K562 (cell line): ENCODE data around the gene RHD. TPM values are rescaled to one million over a fixed set of nuclear protein-coding genes. Genes with fewer than 3 reads are reported as not detected.
A peak's percentile ranks its signal among the peaks of the same experiment; 100 is the strongest.

Experiments
- CEBPG ChIP-seq, 3 experiments: fragments of 200-800 bp in 1 of 3; sonication (Bioruptor generic) in 1 of 3; sonication (generic) in 1 of 3; formaldehyde crosslinking in 1 of 3; IDR thresholded peaks in 2 of 3; conservative IDR thresholded peaks in 1 of 3; 2 replicates each; pipeline versions ENCODE4 v1.6.1 to v1.8.0; 2016 to 2022; ENCODE audit warnings: missing compliant biosample characterization in 2 of 3, missing genetic modification characterization in 2 of 3, mild to moderate bottlenecking in 1 of 3, missing genetic modification reagents in 1 of 3
- CXXC5 ChIP-seq: fragments of 250-450 bp; sonication (Bioruptor Pico); IDR thresholded peaks from 2 replicates; pipeline ENCODE4 v1.8.0; 2022; ENCODE audit warnings: inconsistent platforms, mild to moderate bottlenecking, moderate library complexity
- E2F3 ChIP-seq: fragments of 250-450 bp; sonication (Bioruptor Pico); IDR thresholded peaks from 2 replicates; pipeline ENCODE4 v1.4.0; 2020; ENCODE audit warnings: mild to moderate bottlenecking
- ETV1 ChIP-seq: fragments of 450-650 bp; conservative IDR thresholded peaks from 2 replicates; pipeline ENCODE4 v1.6.1; 2016; ENCODE audit warnings: missing genetic modification characterization, control low read depth, low read depth, missing compliant biosample characterization
- MAFG ChIP-seq: fragments of 450-650 bp; conservative IDR thresholded peaks from 2 replicates; pipeline ENCODE4 v1.6.1; 2016; ENCODE audit warnings: missing genetic modification characterization, missing compliant biosample characterization
- MED1 ChIP-seq: sonication (generic); formaldehyde crosslinking; IDR thresholded peaks from 2 replicates; pipeline ENCODE4 v1.8.1; 2023; ENCODE audit warnings: missing genetic modification reagents, borderline replicate concordance
- MIER1 ChIP-seq: fragments of 450-650 bp; IDR thresholded peaks from 2 replicates; pipeline ENCODE4 v1.6.1; 2016; ENCODE audit warnings: antibody characterized with exemption, mild to moderate bottlenecking, low read depth
- PBX2 ChIP-seq, 2 experiments: IDR thresholded peaks in 1 of 2; conservative IDR thresholded peaks in 1 of 2; 2 replicates each; pipeline ENCODE4 v1.6.1; 2016; ENCODE audit warnings: low read depth in 2 of 2, mild to moderate bottlenecking in 1 of 2, missing compliant biosample characterization in 1 of 2, missing genetic modification characterization in 1 of 2, moderate library complexity in 1 of 2
- POLR2AphosphoS5 ChIP-seq: IDR thresholded peaks from 2 replicates; pipeline ENCODE4 v1.6.1; 2011; ENCODE audit warnings: mild to moderate bottlenecking, low read depth, low read length, moderate library complexity; ENCODE audit not compliant: control insufficient read depth, insufficient read depth
- PURB ChIP-seq: sonication (generic); formaldehyde crosslinking; IDR thresholded peaks from 2 replicates; pipeline ENCODE4 v1.9.0; 2021; ENCODE audit warnings: low read depth, mild to moderate bottlenecking, missing genetic modification reagents
- SMARCB1 ChIP-seq: IDR thresholded peaks from 2 replicates; pipeline ENCODE4 v1.6.1; 2011; ENCODE audit warnings: improper control_type of control experiment, low read depth; ENCODE audit not compliant: insufficient read length
- TCFL5 ChIP-seq: fragments of 250-450 bp; sonication (Bioruptor Pico); conservative IDR thresholded peaks from 2 replicates; pipeline ENCODE4 v1.6.1; 2021; ENCODE audit warnings: mild to moderate bottlenecking, moderate library complexity, matching md5 sums
- ZNF717 ChIP-seq: fragments of 250-450 bp; sonication (Bioruptor Pico); IDR thresholded peaks from 2 replicates; pipeline ENCODE4 v1.5.0; 2021
- ZZZ3 ChIP-seq: fragments of 450-650 bp; IDR thresholded peaks from 2 replicates; pipeline ENCODE4 v1.6.1; 2016; ENCODE audit warnings: antibody characterized with exemption, mild to moderate bottlenecking, moderate library complexity
- polyA plus RNA-seq, 8 experiments: library from polyadenylated mRNA; depleted of rRNA in 4 of 8; stranded (reverse) in 5 of 8; unstranded in 3 of 8; fragments of >200 nt; fragmentation: Nextera tagmentation in 2 of 8; fragmentation: Illumina TruSeq in 1 of 8; extraction: Ambion mirVana in 2 of 8; extraction: Trizol in 1 of 8; gene quantifications; 2 replicates each; pipeline versions ENCODE4 v1.2.1 to v1.2.3, GENCODE V29; 2011 to 2014; ENCODE audit warnings: inconsistent platforms in 1 of 8, missing spikeins in 1 of 8
- total RNA-seq, 7 experiments: library from RNA; depleted of rRNA in 6 of 7; stranded (reverse); fragments of >200 nt in 6 of 7; fragmentation: Illumina TruSeq in 2 of 7; extraction: Trizol in 2 of 7; gene quantifications; 2 replicates each; pipeline versions ENCODE4 v1.2.1 to v1.2.3, GENCODE V29; 2011 to 2021; ENCODE audit warnings: low replicate concordance in 1 of 7
- TF ChIP-seq, protein P1 (sequence below): fragments of 250-450 bp; sonication (Bioruptor Pico); IDR thresholded peaks from 2 replicates; pipeline ENCODE4 v1.6.1; 2021; ENCODE audit warnings: mild to moderate bottlenecking
- TF ChIP-seq, protein P2 (sequence below): conservative IDR thresholded peaks from 2 replicates; pipeline ENCODE4 v1.6.1; 2011; ENCODE audit warnings: low read depth, mild to moderate bottlenecking, low read length; ENCODE audit not compliant: control insufficient read depth
- TF ChIP-seq, protein P3 (sequence below): sonication (generic); formaldehyde crosslinking; IDR thresholded peaks from 2 replicates; pipeline ENCODE4 v1.8.0; 2022; ENCODE audit warnings: missing genetic modification reagents, mild to moderate bottlenecking, borderline replicate concordance
- TF ChIP-seq, protein P4 (sequence below): fragments of 450-650 bp; IDR thresholded peaks from 2 replicates; pipeline ENCODE4 v1.6.1; 2017; ENCODE audit warnings: mild to moderate bottlenecking, moderate library complexity

The RHD gene
- total and polyA plus RNA-seq, 9 of the 15 experiments (the other 6 are each of a cell fraction or from before 2014, with no cell fraction given) = 8.8 to 32.4 (median 15.0) TPM

DNA sequence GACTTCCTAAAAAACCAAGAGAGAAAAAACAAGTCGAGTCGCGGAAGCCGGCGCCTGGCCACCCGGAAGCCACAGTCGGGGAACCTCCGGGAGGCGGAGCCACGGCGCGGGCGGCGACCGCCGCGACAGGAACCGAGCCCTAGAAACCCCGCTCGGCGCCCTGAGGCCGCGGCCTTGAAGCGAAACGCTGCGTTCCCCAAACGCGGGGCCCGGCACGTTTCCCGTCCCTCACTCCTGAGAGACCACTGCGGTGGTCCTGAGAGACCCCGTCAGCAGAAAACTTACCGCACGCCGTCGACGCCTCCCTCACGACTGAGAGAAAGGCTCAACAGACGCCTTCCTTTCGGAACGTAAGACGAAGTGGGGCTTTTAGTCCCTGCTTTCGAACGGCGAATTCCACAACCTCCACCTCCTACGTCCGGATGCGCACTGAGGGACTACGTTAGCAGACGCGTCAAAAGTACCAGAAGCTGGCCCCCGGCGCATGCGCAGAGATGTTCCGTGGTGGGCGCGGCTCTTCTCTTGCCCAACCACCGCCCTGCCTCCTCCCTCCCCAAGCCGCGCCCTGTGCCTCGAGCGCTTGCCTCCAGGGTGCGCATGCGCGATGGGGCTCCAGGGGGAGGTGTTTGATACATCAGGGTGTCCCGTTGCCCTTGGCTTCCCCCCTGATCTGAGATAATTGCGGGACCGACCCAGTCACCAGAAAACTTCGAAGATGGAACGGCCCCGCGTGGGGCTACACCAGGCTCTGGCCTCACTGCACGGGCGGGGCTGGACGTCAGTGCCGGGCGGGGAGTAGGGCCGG is 25.1 kb upstream of the RHD start, which contains the start of gene RSRP1 (continued):
- no peak for TF ChIP-seq PBX2 (CRISPR knock-in tag; IDR thresholded peaks at IDR 0.05; ENCODE audit: low read depth)
- TF ChIP-seq PBX2 (tag; conservative IDR thresholded peaks at IDR 0.05; ENCODE audit: low read depth) = no peak
- no peak for TF ChIP-seq PURB
- peak; percentile 99 for TF ChIP-seq POLR2AphosphoS5
- TF ChIP-seq CEBPG (CRISPR knock-in tag; IDR thresholded peaks at IDR 0.05) = peak; percentile 98
- TF ChIP-seq CEBPG (tag; conservative IDR thresholded peaks at IDR 0.05 in 1 of 2, IDR thresholded peaks at IDR 0.05 in 1 of 2) = peak; percentile 91 to 97
- TF ChIP-seq ZZZ3 = no peak
- no peak for TF ChIP-seq MAFG
- no peak for TF ChIP-seq ZNF717 (CRISPR knock-in tag)
- no peak for TF ChIP-seq SMARCB1
- no peak for TF ChIP-seq MED1 (CRISPR knock-in tag)
- TF ChIP-seq, protein P1, sequence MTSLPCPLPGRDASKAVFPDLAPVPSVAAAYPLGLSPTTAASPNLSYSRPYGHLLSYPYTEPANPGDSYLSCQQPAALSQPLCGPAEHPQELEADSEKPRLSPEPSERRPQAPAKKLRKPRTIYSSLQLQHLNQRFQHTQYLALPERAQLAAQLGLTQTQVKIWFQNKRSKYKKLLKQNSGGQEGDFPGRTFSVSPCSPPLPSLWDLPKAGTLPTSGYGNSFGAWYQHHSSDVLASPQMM (CRISPR knock-in tag) = no peak
- 0 out of 2 replicates have a peak, but pooled peaks have one; percentile 8 for TF ChIP-seq TCFL5
- TF ChIP-seq CXXC5 = peak; percentile 95
- TF ChIP-seq, protein P2, sequence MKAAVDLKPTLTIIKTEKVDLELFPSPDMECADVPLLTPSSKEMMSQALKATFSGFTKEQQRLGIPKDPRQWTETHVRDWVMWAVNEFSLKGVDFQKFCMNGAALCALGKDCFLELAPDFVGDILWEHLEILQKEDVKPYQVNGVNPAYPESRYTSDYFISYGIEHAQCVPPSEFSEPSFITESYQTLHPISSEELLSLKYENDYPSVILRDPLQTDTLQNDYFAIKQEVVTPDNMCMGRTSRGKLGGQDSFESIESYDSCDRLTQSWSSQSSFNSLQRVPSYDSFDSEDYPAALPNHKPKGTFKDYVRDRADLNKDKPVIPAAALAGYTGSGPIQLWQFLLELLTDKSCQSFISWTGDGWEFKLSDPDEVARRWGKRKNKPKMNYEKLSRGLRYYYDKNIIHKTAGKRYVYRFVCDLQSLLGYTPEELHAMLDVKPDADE = peak; percentile 63; the same call in 1 of the 2 replicates
- TF ChIP-seq ETV1 = peak; percentile 79
- TF ChIP-seq, protein P3, sequence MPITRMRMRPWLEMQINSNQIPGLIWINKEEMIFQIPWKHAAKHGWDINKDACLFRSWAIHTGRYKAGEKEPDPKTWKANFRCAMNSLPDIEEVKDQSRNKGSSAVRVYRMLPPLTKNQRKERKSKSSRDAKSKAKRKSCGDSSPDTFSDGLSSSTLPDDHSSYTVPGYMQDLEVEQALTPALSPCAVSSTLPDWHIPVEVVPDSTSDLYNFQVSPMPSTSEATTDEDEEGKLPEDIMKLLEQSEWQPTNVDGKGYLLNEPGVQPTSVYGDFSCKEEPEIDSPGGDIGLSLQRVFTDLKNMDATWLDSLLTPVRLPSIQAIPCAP (CRISPR knock-in tag) = no peak
- TF ChIP-seq MIER1 = no peak; the same call in 1 of the 2 replicates
- TF ChIP-seq, protein P4, sequence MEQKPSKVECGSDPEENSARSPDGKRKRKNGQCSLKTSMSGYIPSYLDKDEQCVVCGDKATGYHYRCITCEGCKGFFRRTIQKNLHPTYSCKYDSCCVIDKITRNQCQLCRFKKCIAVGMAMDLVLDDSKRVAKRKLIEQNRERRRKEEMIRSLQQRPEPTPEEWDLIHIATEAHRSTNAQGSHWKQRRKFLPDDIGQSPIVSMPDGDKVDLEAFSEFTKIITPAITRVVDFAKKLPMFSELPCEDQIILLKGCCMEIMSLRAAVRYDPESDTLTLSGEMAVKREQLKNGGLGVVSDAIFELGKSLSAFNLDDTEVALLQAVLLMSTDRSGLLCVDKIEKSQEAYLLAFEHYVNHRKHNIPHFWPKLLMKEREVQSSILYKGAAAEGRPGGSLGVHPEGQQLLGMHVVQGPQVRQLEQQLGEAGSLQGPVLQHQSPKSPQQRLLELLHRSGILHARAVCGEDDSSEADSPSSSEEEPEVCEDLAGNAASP = no peak
- peak; percentile 77 for TF ChIP-seq E2F3 (CRISPR knock-in tag)
